ENCODE results near the gene B3GALT4.
"Not testable (repeated sequence)": the region's sequence is repeated elsewhere in the genome, so short reads cannot be mapped to it uniquely, and the experiment has no call there.

GRCh38 chr6:33262490-33262889, 14.4 kb upstream of the B3GALT4 start:
- not testable (repeated sequence) for TF ChIP-seq POLR2A (IDR thresholded peaks at IDR 0.05)
- TF ChIP-seq, protein P1, sequence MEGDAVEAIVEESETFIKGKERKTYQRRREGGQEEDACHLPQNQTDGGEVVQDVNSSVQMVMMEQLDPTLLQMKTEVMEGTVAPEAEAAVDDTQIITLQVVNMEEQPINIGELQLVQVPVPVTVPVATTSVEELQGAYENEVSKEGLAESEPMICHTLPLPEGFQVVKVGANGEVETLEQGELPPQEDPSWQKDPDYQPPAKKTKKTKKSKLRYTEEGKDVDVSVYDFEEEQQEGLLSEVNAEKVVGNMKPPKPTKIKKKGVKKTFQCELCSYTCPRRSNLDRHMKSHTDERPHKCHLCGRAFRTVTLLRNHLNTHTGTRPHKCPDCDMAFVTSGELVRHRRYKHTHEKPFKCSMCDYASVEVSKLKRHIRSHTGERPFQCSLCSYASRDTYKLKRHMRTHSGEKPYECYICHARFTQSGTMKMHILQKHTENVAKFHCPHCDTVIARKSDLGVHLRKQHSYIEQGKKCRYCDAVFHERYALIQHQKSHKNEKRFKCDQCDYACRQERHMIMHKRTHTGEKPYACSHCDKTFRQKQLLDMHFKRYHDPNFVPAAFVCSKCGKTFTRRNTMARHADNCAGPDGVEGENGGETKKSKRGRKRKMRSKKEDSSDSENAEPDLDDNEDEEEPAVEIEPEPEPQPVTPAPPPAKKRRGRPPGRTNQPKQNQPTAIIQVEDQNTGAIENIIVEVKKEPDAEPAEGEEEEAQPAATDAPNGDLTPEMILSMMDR (IDR thresholded peaks at IDR 0.05) = not testable (repeated sequence)

Measured in breast epithelium (tissue), 3 donors.